ENCODE measurements around the gene VASP.

Gene VASP

GRCh38 chr19:45528149-45528743, 21.0 kb downstream of the VASP start:
- TF ChIP-seq, protein P1, sequence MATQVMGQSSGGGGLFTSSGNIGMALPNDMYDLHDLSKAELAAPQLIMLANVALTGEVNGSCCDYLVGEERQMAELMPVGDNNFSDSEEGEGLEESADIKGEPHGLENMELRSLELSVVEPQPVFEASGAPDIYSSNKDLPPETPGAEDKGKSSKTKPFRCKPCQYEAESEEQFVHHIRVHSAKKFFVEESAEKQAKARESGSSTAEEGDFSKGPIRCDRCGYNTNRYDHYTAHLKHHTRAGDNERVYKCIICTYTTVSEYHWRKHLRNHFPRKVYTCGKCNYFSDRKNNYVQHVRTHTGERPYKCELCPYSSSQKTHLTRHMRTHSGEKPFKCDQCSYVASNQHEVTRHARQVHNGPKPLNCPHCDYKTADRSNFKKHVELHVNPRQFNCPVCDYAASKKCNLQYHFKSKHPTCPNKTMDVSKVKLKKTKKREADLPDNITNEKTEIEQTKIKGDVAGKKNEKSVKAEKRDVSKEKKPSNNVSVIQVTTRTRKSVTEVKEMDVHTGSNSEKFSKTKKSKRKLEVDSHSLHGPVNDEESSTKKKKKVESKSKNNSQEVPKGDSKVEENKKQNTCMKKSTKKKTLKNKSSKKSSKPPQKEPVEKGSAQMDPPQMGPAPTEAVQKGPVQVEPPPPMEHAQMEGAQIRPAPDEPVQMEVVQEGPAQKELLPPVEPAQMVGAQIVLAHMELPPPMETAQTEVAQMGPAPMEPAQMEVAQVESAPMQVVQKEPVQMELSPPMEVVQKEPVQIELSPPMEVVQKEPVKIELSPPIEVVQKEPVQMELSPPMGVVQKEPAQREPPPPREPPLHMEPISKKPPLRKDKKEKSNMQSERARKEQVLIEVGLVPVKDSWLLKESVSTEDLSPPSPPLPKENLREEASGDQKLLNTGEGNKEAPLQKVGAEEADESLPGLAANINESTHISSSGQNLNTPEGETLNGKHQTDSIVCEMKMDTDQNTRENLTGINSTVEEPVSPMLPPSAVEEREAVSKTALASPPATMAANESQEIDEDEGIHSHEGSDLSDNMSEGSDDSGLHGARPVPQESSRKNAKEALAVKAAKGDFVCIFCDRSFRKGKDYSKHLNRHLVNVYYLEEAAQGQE (IDR thresholded peaks at IDR 0.05; ENCODE audit: insufficient read depth in 1 of 2, low read depth in 2 of 2, low read length in 2 of 2) = no peak

GRCh38 chr19:45528744-45529419, 21.6 kb downstream of the VASP start:
- TF ChIP-seq, protein P1 (IDR thresholded peaks at IDR 0.05; ENCODE audit: insufficient read depth in 1 of 2, low read depth in 2 of 2, low read length in 2 of 2) = no peak
- TF ChIP-seq SIN3A (IDR thresholded peaks at IDR 0.05; ENCODE audit: borderline replicate concordance, insufficient read depth, low read length) (no peak), POLR2AphosphoS5 (IDR thresholded peaks at IDR 0.05; ENCODE audit: low read depth, low read length) (no peak), TAF1 (IDR thresholded peaks at IDR 0.05; ENCODE audit: borderline replicate concordance, insufficient read depth, low read length) (no peak), FOXP2 (optimal IDR thresholded peaks at IDR 0.05; ENCODE audit: borderline replicate concordance, extremely low read depth, extremely low read length, insufficient read depth) (no peak)

- TF ChIP-seq POLR2AphosphoS5 (IDR thresholded peaks at IDR 0.05; ENCODE audit: low read depth, low read length) (no peak), SIN3A (IDR thresholded peaks at IDR 0.05; ENCODE audit: borderline replicate concordance, insufficient read depth, low read length) (no peak), FOXP2 (optimal IDR thresholded peaks at IDR 0.05; ENCODE audit: borderline replicate concordance, extremely low read depth, extremely low read length, insufficient read depth) (no peak), TAF1 (IDR thresholded peaks at IDR 0.05; ENCODE audit: borderline replicate concordance, insufficient read depth, low read length) (no peak)
- TF ChIP-seq, protein P1 (IDR thresholded peaks at IDR 0.05; ENCODE audit: insufficient read depth in 1 of 2, low read depth in 2 of 2, low read length in 2 of 2) = no peak
Measured at GRCh38 chr19:45529420-45529785, 22.1 kb downstream of the VASP start.

DNA sequence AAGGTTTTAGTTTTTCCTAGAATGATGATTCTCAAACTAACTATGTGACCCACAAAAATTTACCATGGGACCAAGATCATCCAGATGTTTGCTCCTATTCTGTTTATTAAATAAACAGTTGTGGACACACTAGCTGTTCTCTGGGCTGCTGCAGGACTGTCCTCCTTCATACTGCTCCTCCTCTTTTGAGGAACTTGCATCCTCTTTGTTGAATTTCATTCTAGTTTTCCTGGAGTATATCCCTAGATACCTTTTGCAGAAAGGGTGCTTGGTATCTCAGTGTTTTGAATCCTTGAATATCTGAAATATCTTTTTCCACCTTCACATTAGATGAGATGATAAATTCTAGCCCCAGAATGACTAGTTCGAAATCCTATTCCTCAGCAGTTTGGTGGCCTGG, 24.1 kb downstream of the VASP start:
- TF ChIP-seq POLR2AphosphoS5 (IDR thresholded peaks at IDR 0.05; ENCODE audit: low read depth, low read length) = no peak
- no peak for TF ChIP-seq SIN3A (IDR thresholded peaks at IDR 0.05; ENCODE audit: borderline replicate concordance, insufficient read depth, low read length)
- TF ChIP-seq, protein P1 (IDR thresholded peaks at IDR 0.05; ENCODE audit: insufficient read depth in 1 of 2, low read depth in 2 of 2, low read length in 2 of 2) = no peak
- no peak for TF ChIP-seq FOXP2 (optimal IDR thresholded peaks at IDR 0.05; ENCODE audit: borderline replicate concordance, extremely low read depth, extremely low read length, insufficient read depth)
- TF ChIP-seq TAF1 (IDR thresholded peaks at IDR 0.05; ENCODE audit: borderline replicate concordance, insufficient read depth, low read length) = no peak

DNA sequence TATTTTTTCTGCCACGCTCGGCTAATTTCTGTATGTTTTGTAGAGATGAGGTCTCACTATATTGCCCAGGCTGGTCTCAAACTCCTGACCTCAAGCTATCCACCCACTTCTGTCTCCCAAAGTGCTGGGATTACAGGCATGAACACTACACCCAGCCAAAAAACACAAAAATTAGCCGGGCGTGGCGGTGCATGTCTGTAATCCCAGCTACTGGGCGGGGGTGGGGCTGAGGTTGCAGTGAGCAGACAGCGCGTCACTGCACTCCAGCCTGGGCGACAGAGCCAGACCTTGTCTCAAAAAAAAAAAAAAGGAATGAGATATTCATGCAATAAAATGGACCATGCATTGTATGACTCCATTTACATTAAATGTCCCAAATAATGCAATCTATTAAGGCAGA, 32.2 kb downstream of the VASP start:
- TF ChIP-seq TAF1 (IDR thresholded peaks at IDR 0.05; ENCODE audit: borderline replicate concordance, insufficient read depth, low read length) (no peak), POLR2AphosphoS5 (IDR thresholded peaks at IDR 0.05; ENCODE audit: low read depth, low read length) (no peak)
